Measurements from ENCODE around the gene PTPN21.

PTPN21 gene

GRCh38 chr14:88554457-88555286, at the start of gene PTPN21:
Gene PTPN21, minus strand, starts transcription at chr14:88555007. Its CDS starts 4,590 bp downstream, at chr14:88550417.
- H3K27me3 ChIP-seq (ENCODE audit: control insufficient read depth, insufficient read depth, low read length) = peaks cover 7% of the 10 kb centered on the region
- no peaks in the 10 kb centered on the region for H3K36me3 ChIP-seq (ENCODE audit: control insufficient read depth, low read depth, low read length)
- no peaks in the 10 kb centered on the region for H3K9me3 ChIP-seq (ENCODE audit: control insufficient read depth, low read depth, low read length)
- no peak within 1 kb of the TSS for H3K27ac ChIP-seq (ENCODE audit: low read length)
- peaks cover 13% of the 10 kb centered on the region for H3K4me1 ChIP-seq (ENCODE audit: control insufficient read depth, low read depth, low read length)
- peak within 1 kb of the TSS; percentile 98 for H3K4me3 ChIP-seq (ENCODE audit: low read length)
- peak within 1 kb of the TSS; percentile 91 for H3K9ac ChIP-seq (ENCODE audit: low read length)

GRCh38 chr14:88604212-88604611, 49.4 kb upstream of the PTPN21 start:
- Histone ChIP-seq H3K4me1 (ENCODE audit: control insufficient read depth, low read depth, low read length) (no peaks in the 10 kb centered on the region), H3K9ac (ENCODE audit: low read length) (no peak overlapping the region), H3K36me3 (ENCODE audit: control insufficient read depth, low read depth, low read length) (peaks cover 92% of the 10 kb centered on the region), H3K4me3 (ENCODE audit: low read length) (no peak overlapping the region), H3K27ac (ENCODE audit: low read length) (no peak overlapping the region), H3K27me3 (ENCODE audit: control insufficient read depth, insufficient read depth, low read length) (no peaks in the 10 kb centered on the region), H3K9me3 (ENCODE audit: control insufficient read depth, low read depth, low read length) (no peaks in the 10 kb centered on the region)

- H3K36me3 ChIP-seq (ENCODE audit: control insufficient read depth, low read depth, low read length) = peaks cover 93% of the 10 kb centered on the region
- no peak overlapping the region for H3K4me3 ChIP-seq (ENCODE audit: low read length)
- H3K4me1 ChIP-seq (ENCODE audit: control insufficient read depth, low read depth, low read length) = no peaks in the 10 kb centered on the region
- no peaks in the 10 kb centered on the region for H3K27me3 ChIP-seq (ENCODE audit: control insufficient read depth, insufficient read depth, low read length)
- no peak overlapping the region for H3K9ac ChIP-seq (ENCODE audit: low read length)
- no peaks in the 10 kb centered on the region for H3K9me3 ChIP-seq (ENCODE audit: control insufficient read depth, low read depth, low read length)
- no peak overlapping the region for H3K27ac ChIP-seq (ENCODE audit: low read length)
Measured at GRCh38 chr14:88599761-88600439, 45.1 kb upstream of the PTPN21 start.

- no peaks in the 10 kb centered on the region for H3K9me3 ChIP-seq (ENCODE audit: control insufficient read depth, low read depth, low read length)
- H3K9ac ChIP-seq (ENCODE audit: low read length) = no peak overlapping the region
- no peaks in the 10 kb centered on the region for H3K4me1 ChIP-seq (ENCODE audit: control insufficient read depth, low read depth, low read length)
- H3K27me3 ChIP-seq (ENCODE audit: control insufficient read depth, insufficient read depth, low read length) = no peaks in the 10 kb centered on the region
- no peak overlapping the region for H3K27ac ChIP-seq (ENCODE audit: low read length)
- H3K36me3 ChIP-seq (ENCODE audit: control insufficient read depth, low read depth, low read length) = peaks cover 93% of the 10 kb centered on the region
- no peak overlapping the region for H3K4me3 ChIP-seq (ENCODE audit: low read length)
Measured at GRCh38 chr14:88599326-88599725, 44.5 kb upstream of the PTPN21 start.

GRCh38 chr14:88598097-88598675, 43.4 kb upstream of the PTPN21 start:
- Histone ChIP-seq H3K9ac (ENCODE audit: low read length) (no peak overlapping the region), H3K9me3 (ENCODE audit: control insufficient read depth, low read depth, low read length) (no peaks in the 10 kb centered on the region), H3K4me3 (ENCODE audit: low read length) (no peak overlapping the region), H3K27ac (ENCODE audit: low read length) (no peak overlapping the region), H3K36me3 (ENCODE audit: control insufficient read depth, low read depth, low read length) (peaks cover 90% of the 10 kb centered on the region), H3K4me1 (ENCODE audit: control insufficient read depth, low read depth, low read length) (no peaks in the 10 kb centered on the region), H3K27me3 (ENCODE audit: control insufficient read depth, insufficient read depth, low read length) (no peaks in the 10 kb centered on the region)

- Histone ChIP-seq H3K4me3 (ENCODE audit: low read length) (no peak overlapping the region), H3K36me3 (ENCODE audit: control insufficient read depth, low read depth, low read length) (peaks cover 84% of the 10 kb centered on the region), H3K9ac (ENCODE audit: low read length) (no peak overlapping the region), H3K9me3 (ENCODE audit: control insufficient read depth, low read depth, low read length) (no peaks in the 10 kb centered on the region), H3K27ac (ENCODE audit: low read length) (no peak overlapping the region), H3K27me3 (ENCODE audit: control insufficient read depth, insufficient read depth, low read length) (no peaks in the 10 kb centered on the region), H3K4me1 (ENCODE audit: control insufficient read depth, low read depth, low read length) (no peaks in the 10 kb centered on the region)
Measured at GRCh38 chr14:88597601-88598000, 42.8 kb upstream of the PTPN21 start.

GRCh38 chr14:88597038-88597437, 42.2 kb upstream of the PTPN21 start:
- Histone ChIP-seq H3K4me3 (ENCODE audit: low read length) (no peak overlapping the region), H3K27me3 (ENCODE audit: control insufficient read depth, insufficient read depth, low read length) (no peaks in the 10 kb centered on the region), H3K36me3 (ENCODE audit: control insufficient read depth, low read depth, low read length) (peaks cover 81% of the 10 kb centered on the region), H3K4me1 (ENCODE audit: control insufficient read depth, low read depth, low read length) (no peaks in the 10 kb centered on the region), H3K27ac (ENCODE audit: low read length) (no peak overlapping the region), H3K9ac (ENCODE audit: low read length) (no peak overlapping the region), H3K9me3 (ENCODE audit: control insufficient read depth, low read depth, low read length) (no peaks in the 10 kb centered on the region)

GRCh38 chr14:88592031-88592430, 37.2 kb upstream of the PTPN21 start:
- H3K4me1 ChIP-seq (ENCODE audit: control insufficient read depth, low read depth, low read length) = no peaks in the 10 kb centered on the region
- no peaks in the 10 kb centered on the region for H3K9me3 ChIP-seq (ENCODE audit: control insufficient read depth, low read depth, low read length)
- H3K27me3 ChIP-seq (ENCODE audit: control insufficient read depth, insufficient read depth, low read length) = no peaks in the 10 kb centered on the region
- H3K36me3 ChIP-seq (ENCODE audit: control insufficient read depth, low read depth, low read length) = peaks cover 78% of the 10 kb centered on the region
- H3K9ac ChIP-seq (ENCODE audit: low read length) = no peak overlapping the region
- H3K27ac ChIP-seq (ENCODE audit: low read length) = no peak overlapping the region
- H3K4me3 ChIP-seq (ENCODE audit: low read length) = no peak overlapping the region

- H3K4me3 ChIP-seq (ENCODE audit: low read length) = no peak overlapping the region
- H3K9ac ChIP-seq (ENCODE audit: low read length) = no peak overlapping the region
- no peaks in the 10 kb centered on the region for H3K4me1 ChIP-seq (ENCODE audit: control insufficient read depth, low read depth, low read length)
- H3K36me3 ChIP-seq (ENCODE audit: control insufficient read depth, low read depth, low read length) = peaks cover 75% of the 10 kb centered on the region
- H3K9me3 ChIP-seq (ENCODE audit: control insufficient read depth, low read depth, low read length) = no peaks in the 10 kb centered on the region
- H3K27ac ChIP-seq (ENCODE audit: low read length) = no peak overlapping the region
- no peaks in the 10 kb centered on the region for H3K27me3 ChIP-seq (ENCODE audit: control insufficient read depth, insufficient read depth, low read length)
Measured at GRCh38 chr14:88590173-88590572, 35.4 kb upstream of the PTPN21 start.

GRCh38 chr14:88588081-88588480, 33.3 kb upstream of the PTPN21 start:
- H3K36me3 ChIP-seq (ENCODE audit: control insufficient read depth, low read depth, low read length) = peaks cover 78% of the 10 kb centered on the region
- H3K27me3 ChIP-seq (ENCODE audit: control insufficient read depth, insufficient read depth, low read length) = no peaks in the 10 kb centered on the region
- H3K9ac ChIP-seq (ENCODE audit: low read length) = no peak overlapping the region
- no peaks in the 10 kb centered on the region for H3K9me3 ChIP-seq (ENCODE audit: control insufficient read depth, low read depth, low read length)
- H3K4me1 ChIP-seq (ENCODE audit: control insufficient read depth, low read depth, low read length) = no peaks in the 10 kb centered on the region
- H3K4me3 ChIP-seq (ENCODE audit: low read length) = no peak overlapping the region
- H3K27ac ChIP-seq (ENCODE audit: low read length) = no peak overlapping the region

GRCh38 chr14:88584451-88584850, 29.6 kb upstream of the PTPN21 start:
- H3K27ac ChIP-seq (ENCODE audit: low read length) = no peak overlapping the region
- H3K4me1 ChIP-seq (ENCODE audit: control insufficient read depth, low read depth, low read length) = no peaks in the 10 kb centered on the region
- no peaks in the 10 kb centered on the region for H3K9me3 ChIP-seq (ENCODE audit: control insufficient read depth, low read depth, low read length)
- peaks cover 76% of the 10 kb centered on the region for H3K36me3 ChIP-seq (ENCODE audit: control insufficient read depth, low read depth, low read length)
- H3K27me3 ChIP-seq (ENCODE audit: control insufficient read depth, insufficient read depth, low read length) = no peaks in the 10 kb centered on the region
- H3K9ac ChIP-seq (ENCODE audit: low read length) = no peak overlapping the region
- no peak overlapping the region for H3K4me3 ChIP-seq (ENCODE audit: low read length)
